Endothelial cell of umbilical vein (primary cell): ENCODE data around the gene CRELD1. TPM values are rescaled to one million over a fixed set of nuclear protein-coding genes. Genes with fewer than 3 reads are reported as not detected.

ENCODE experiments used
- BruUV-seq: library from RNA; stranded (reverse); fragments of 400-500 nt; replicated peaks from 2 replicates; lab custom pipeline; 2021; lab: Mats Ljungman, UMichigan
- CTCF ChIA-PET: fragments of 300-600, 350-600 bp; sonication (Branson Sonifier 250); formaldehyde crosslinking; loops from one replicate; lab custom pipeline; 2021; ENCODE audit warnings: antibody characterized with exemption, inconsistent platforms; lab: Charles Lee
- POLR2A ChIA-PET: fragments of 300-600, 350-600 bp; sonication (Branson Sonifier 250); formaldehyde crosslinking; loops from one replicate; lab custom pipeline; 2021; ENCODE audit warnings: antibody characterized with exemption, inconsistent platforms; lab: Charles Lee
- DNase-seq: peaks from one replicate; pipeline ENCODE4 v3.0.0-alpha.2; 2011; ENCODE audit warnings: low read depth, low spot score
- FAIRE-seq: peaks from 2 replicates; lab custom pipeline; 2011; peaks lifted over from hg19 to GRCh38; lab: Jason Lieb, UNC
- H2AFZ ChIP-seq: 2 replicates; pipeline ENCODE4 v1.6.0; 2012; ENCODE audit warnings: low read depth, low read length, control low read depth, inconsistent platforms
- H3K27ac ChIP-seq: 2 replicates; pipeline ENCODE4 v1.5.1; 2011; ENCODE audit warnings: low read depth, mild to moderate bottlenecking, control low read depth, low read length, moderate library complexity; ENCODE audit not compliant: insufficient read depth
- H3K27me3 ChIP-seq, 2 experiments: 2 replicates each; pipeline versions ENCODE4 v1.6.0 to v1.6.1; 2011; ENCODE audit warnings: low read length in 2 of 2, mixed read lengths in 1 of 2; ENCODE audit not compliant: control insufficient read depth in 2 of 2, insufficient read depth in 2 of 2
- H3K36me3 ChIP-seq, 2 experiments: 2 replicates in 1 of 2; 3 replicates in 1 of 2; pipeline ENCODE4 v1.5.1; 2011; ENCODE audit warnings: low read length in 2 of 2, mild to moderate bottlenecking in 1 of 2, moderate library complexity in 1 of 2; ENCODE audit not compliant: control insufficient read depth in 2 of 2, insufficient read depth in 2 of 2; ENCODE audit errors: extremely low read depth in 1 of 2
- H3K4me1 ChIP-seq: 3 replicates; pipeline ENCODE4 v1.5.1; 2011; ENCODE audit warnings: mild to moderate bottlenecking, low read length; ENCODE audit not compliant: control insufficient read depth, insufficient read depth; ENCODE audit errors: extremely low read depth
- H3K4me2 ChIP-seq: 2 replicates; pipeline ENCODE4 v1.6.1; 2011; ENCODE audit warnings: low read length, control low read depth, mixed read lengths; ENCODE audit not compliant: insufficient read depth
- H3K4me3 ChIP-seq, 3 experiments: fragments of 200-600 bp in 1 of 3; sonication (generic), shearing (Covaris generic) in 1 of 3; replicated peaks in 1 of 3; 2 replicates each; pipeline ENCODE4 v1.5.1; 2011 to 2016; ENCODE audit warnings: control low read depth in 3 of 3, low read length in 3 of 3, mild to moderate bottlenecking in 2 of 3, inconsistent platforms in 1 of 3, low read depth in 1 of 3, moderate library complexity in 1 of 3; ENCODE audit not compliant: insufficient read depth in 1 of 3
- H3K79me2 ChIP-seq: 2 replicates; pipeline ENCODE4 v1.6.0; 2012; ENCODE audit warnings: low read length, inconsistent platforms; ENCODE audit not compliant: control insufficient read depth, insufficient read depth
- H3K9ac ChIP-seq: replicated peaks from 2 replicates; pipeline ENCODE3; 2011; ENCODE audit warnings: low read length, control low read depth; ENCODE audit not compliant: insufficient read depth; ENCODE audit errors: extremely low read depth
- H3K9me1 ChIP-seq: replicated peaks from 3 replicates; pipeline ENCODE4 v1.6.0; 2011; ENCODE audit warnings: mild to moderate bottlenecking, low read length; ENCODE audit not compliant: control insufficient read depth, insufficient read depth; ENCODE audit errors: extremely low read depth
- H3K9me3 ChIP-seq: replicated peaks from 2 replicates; pipeline ENCODE4 v1.5.1; 2012; ENCODE audit warnings: low read length, inconsistent platforms; ENCODE audit not compliant: control insufficient read depth, insufficient read depth
- H4K20me1 ChIP-seq: replicated peaks from 2 replicates; pipeline ENCODE3; 2011; ENCODE audit warnings: mild to moderate bottlenecking, low read length; ENCODE audit not compliant: control insufficient read depth, insufficient read depth; ENCODE audit errors: extremely low read depth
- CTCF ChIP-seq, 2 donors: IDR thresholded peaks; 1 replicate in 1 of 2; 2 replicates in 1 of 2; pipeline ENCODE4 v1.5.1; 2011; ENCODE audit warnings: low read length in 2 of 2, mild to moderate bottlenecking in 2 of 2, moderate library complexity in 2 of 2, control low read depth in 1 of 2, inconsistent platforms in 1 of 2, low read depth in 1 of 2; ENCODE audit not compliant: insufficient read depth in 1 of 2; ENCODE audit errors: extremely low read depth in 1 of 2
- EZH2 ChIP-seq: IDR thresholded peaks from 2 replicates; pipeline ENCODE4 v1.6.1; 2012; ENCODE audit warnings: borderline replicate concordance, low read depth, mild to moderate bottlenecking, moderate library complexity, low read length, inconsistent platforms; ENCODE audit not compliant: severe bottlenecking
- FOS ChIP-seq: IDR thresholded peaks from 2 replicates; pipeline ENCODE4 v1.6.1; 2011; ENCODE audit warnings: mild to moderate bottlenecking, low read length, moderate library complexity, borderline replicate concordance; ENCODE audit not compliant: insufficient read depth
- GATA2 ChIP-seq: IDR thresholded peaks from 2 replicates; pipeline ENCODE4 v1.7.0; 2011; ENCODE audit warnings: low read depth, mild to moderate bottlenecking, moderate library complexity, mixed read lengths, low read length; ENCODE audit not compliant: insufficient read length, insufficient read depth
- JUN ChIP-seq: IDR thresholded peaks from 2 replicates; pipeline ENCODE4 v1.6.1; 2011; ENCODE audit warnings: borderline replicate concordance, low read depth; ENCODE audit not compliant: insufficient read length, insufficient read depth
- MAX ChIP-seq: IDR thresholded peaks from 2 replicates; pipeline ENCODE4 v1.6.1; 2011; ENCODE audit not compliant: insufficient read depth, insufficient read length
- MYC ChIP-seq: IDR thresholded peaks from one replicate; pipeline ENCODE4 v1.6.1; 2011; ENCODE audit warnings: mild to moderate bottlenecking, low read depth, low read length
- POLR2A ChIP-seq: IDR thresholded peaks from 2 replicates; pipeline ENCODE4 v1.6.1; 2012; ENCODE audit warnings: low read depth, mild to moderate bottlenecking, control low read depth, low read length
- POLR2AphosphoS5 ChIP-seq: IDR thresholded peaks from 2 replicates; pipeline ENCODE4 v1.6.1; 2012; ENCODE audit warnings: low read depth, mild to moderate bottlenecking, control low read depth, low read length, moderate library complexity; ENCODE audit not compliant: insufficient read depth
- dilution Hi-C: fragments of 300-500 bp; cut with MboI; formaldehyde crosslinking; loops from one replicate; pipeline ENCODE4 v1.15.0; 2019; ENCODE audit warnings: low sequenced_read_pairs; ENCODE audit not compliant: extremely low pct_ligation_motif_present
- intact Hi-C: fragments of 100-400 bp; cut with micrococcal nuclease; formaldehyde crosslinking; loops from one replicate; pipeline ENCODE4 v1.10.0; 2022
- polyA plus RNA-seq, 4 experiments: library from polyadenylated mRNA; depleted of rRNA in 3 of 4; stranded (reverse) in 3 of 4; unstranded in 1 of 4; fragments of >200 nt; gene quantifications; 2 replicates each; pipeline versions ENCODE4 v1.2.1 to v1.2.3, GENCODE V29; 2011 to 2012; ENCODE audit warnings: missing spikeins in 1 of 4
- total RNA-seq: library from RNA; stranded (reverse); gene quantifications from 2 replicates; pipeline ENCODE4 v1.2.3, GENCODE V29; 2021

The CRELD1 gene
- total and polyA plus RNA-seq, 2 donors (not counting 3 experiments of a cell fraction or from before 2014, with no cell fraction given) = 21.6 to 43.9 TPM

- H3K9me3 ChIP-seq = no peaks in the 10 kb centered on the region
- no peak for TF ChIP-seq EZH2
- no peak for TF ChIP-seq JUN
- no peak for TF ChIP-seq CTCF (IDR thresholded peaks at IDR 0.05; ENCODE audit: extremely low read depth in 1 of 2, insufficient read depth in 1 of 2, low read depth in 1 of 2, low read length in 2 of 2)
- TF ChIP-seq POLR2AphosphoS5 = no peak
- no peak for TF ChIP-seq GATA2
- TF ChIP-seq MYC = no peak
- no peak for TF ChIP-seq POLR2A
- TF ChIP-seq MAX = no peak
- no peak for TF ChIP-seq FOS
- H3K27ac ChIP-seq = no peak overlapping the region
- no peak overlapping the region for H3K9ac ChIP-seq
- BruUV-seq = no TSS peak
- H3K4me1 ChIP-seq = peaks cover 10% of the 10 kb centered on the region
- DNase-seq (no peak), FAIRE-seq (no peak)
- no peak overlapping the region for H3K4me3 ChIP-seq
- H2AFZ ChIP-seq = no peak overlapping the region
- no peak overlapping the region for H3K4me2 ChIP-seq
- intact Hi-C loops (no loop called here), dilution Hi-C loops (no loop called here)
- no peaks in the 10 kb centered on the region for H4K20me1 ChIP-seq
- no peaks in the 10 kb centered on the region for H3K79me2 ChIP-seq
- no peaks in the 10 kb centered on the region for H3K27me3 ChIP-seq
- H3K9me1 ChIP-seq = no peaks in the 10 kb centered on the region
- no peaks in the 10 kb centered on the region for H3K36me3 ChIP-seq
- POLR2A ChIA-PET = no interaction called here
- CTCF ChIA-PET = interaction anchor here (0.9 to 1.5 kb wide), 4 partner anchors 8 to 20 kb away, joined by 3 to 5 read pairs (median 4); partner anchors contain the start of gene IL17RE
Observed at GRCh38 chr3:9911863-9912262, 21.8 kb upstream of the CRELD1 start.
